GOT3 (cell line): Measurements from ENCODE around the gene CCDC148.

ENCODE experiments used
- DNase-seq: peaks from one replicate; lab custom pipeline; 2025; ENCODE audit warnings: mixed read lengths; lab: John Stamatoyannopoulos, UW

The CCDC148 gene

GRCh38 chr2:158432117-158432516 is 24.4 kb downstream of the CCDC148 start:
- DNase-seq, result no peak

- no peak for DNase-seq
These were observed 42.0 kb downstream of the CCDC148 start for GRCh38 chr2:158414538-158414937.

- no peak for DNase-seq
These were observed 43.0 kb downstream of the CCDC148 start for GRCh38 chr2:158413581-158413980.

GRCh38 chr2:158412206-158412605 is 44.3 kb downstream of the CCDC148 start:
- no peak for DNase-seq

- DNase-seq, result no peak
These were observed 44.8 kb downstream of the CCDC148 start for GRCh38 chr2:158411748-158412147.

- DNase-seq, result no peak
These were observed 46.4 kb downstream of the CCDC148 start for GRCh38 chr2:158410132-158410531.

GRCh38 chr2:158407031-158407430 is 49.5 kb downstream of the CCDC148 start:
- DNase-seq, result no peak

GRCh38 chr2:158405341-158405740 is 51.2 kb downstream of the CCDC148 start:
- no peak for DNase-seq

GRCh38 chr2:158403237-158403636 is 53.3 kb downstream of the CCDC148 start:
- no peak for DNase-seq

GRCh38 chr2:158402665-158403064 is 53.9 kb downstream of the CCDC148 start:
- DNase-seq, result no peak

- no peak for DNase-seq
These were observed 61.4 kb downstream of the CCDC148 start for GRCh38 chr2:158395166-158395565.

GRCh38 chr2:158394453-158394852 is 62.1 kb downstream of the CCDC148 start:
- DNase-seq, result no peak

GRCh38 chr2:158393886-158394285 is 62.7 kb downstream of the CCDC148 start:
- no peak for DNase-seq

GRCh38 chr2:158392687-158393086 is 63.9 kb downstream of the CCDC148 start:
- DNase-seq, result no peak

GRCh38 chr2:158391876-158392275 is 64.7 kb downstream of the CCDC148 start:
- no peak for DNase-seq

GRCh38 chr2:158391361-158391760 is 65.2 kb downstream of the CCDC148 start:
- DNase-seq, result no peak

- DNase-seq, result no peak
These were observed 68.4 kb downstream of the CCDC148 start for GRCh38 chr2:158388159-158388558.

- no peak for DNase-seq
These were observed 70.9 kb downstream of the CCDC148 start for GRCh38 chr2:158385646-158386045.

- no peak for DNase-seq
These were observed 74.6 kb downstream of the CCDC148 start for GRCh38 chr2:158381978-158382377.

GRCh38 chr2:158381205-158381604 is 75.3 kb downstream of the CCDC148 start:
- no peak for DNase-seq

GRCh38 chr2:158380746-158381145 is 75.8 kb downstream of the CCDC148 start:
- no peak for DNase-seq

- DNase-seq, result no peak
These were observed 77.6 kb downstream of the CCDC148 start for GRCh38 chr2:158378926-158379325.

- no peak for DNase-seq
These were observed 90.2 kb downstream of the CCDC148 start for GRCh38 chr2:158366342-158366741.

GRCh38 chr2:158359846-158360245 is 96.7 kb downstream of the CCDC148 start:
- no peak for DNase-seq

GRCh38 chr2:158357699-158358098 is 98.9 kb downstream of the CCDC148 start:
- no peak for DNase-seq
